HL-60 (cell line): ENCODE results near the gene CRY2.

ENCODE experiments used
- CTCF ChIP-seq: IDR thresholded peaks from one replicate; pipeline ENCODE4 v1.5.1; 2011; ENCODE audit warnings: low read length, control low read depth, inconsistent platforms; ENCODE audit not compliant: insufficient read depth
- POLR2AphosphoS5 ChIP-seq: IDR thresholded peaks from 2 replicates; pipeline ENCODE4 v1.6.1; 2012; ENCODE audit warnings: low read depth
- REST ChIP-seq: IDR thresholded peaks from 2 replicates; pipeline ENCODE4 v1.6.1; 2012; ENCODE audit warnings: low read depth; ENCODE audit not compliant: insufficient replicate concordance
- SPI1 ChIP-seq: IDR thresholded peaks from 2 replicates; pipeline ENCODE4 v1.6.1; 2012; ENCODE audit warnings: low read depth, mild to moderate bottlenecking, borderline replicate concordance

GRCh38 chr11:45926536-45927331 lies 79.5 kb downstream of the CRY2 start:
- TF ChIP-seq CTCF (no peak), SPI1 (no peak), REST (no peak), POLR2AphosphoS5 (no peak)
